ENCODE results near the gene CALHM2.

Gene CALHM2, protein sequence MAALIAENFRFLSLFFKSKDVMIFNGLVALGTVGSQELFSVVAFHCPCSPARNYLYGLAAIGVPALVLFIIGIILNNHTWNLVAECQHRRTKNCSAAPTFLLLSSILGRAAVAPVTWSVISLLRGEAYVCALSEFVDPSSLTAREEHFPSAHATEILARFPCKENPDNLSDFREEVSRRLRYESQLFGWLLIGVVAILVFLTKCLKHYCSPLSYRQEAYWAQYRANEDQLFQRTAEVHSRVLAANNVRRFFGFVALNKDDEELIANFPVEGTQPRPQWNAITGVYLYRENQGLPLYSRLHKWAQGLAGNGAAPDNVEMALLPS

DNA sequence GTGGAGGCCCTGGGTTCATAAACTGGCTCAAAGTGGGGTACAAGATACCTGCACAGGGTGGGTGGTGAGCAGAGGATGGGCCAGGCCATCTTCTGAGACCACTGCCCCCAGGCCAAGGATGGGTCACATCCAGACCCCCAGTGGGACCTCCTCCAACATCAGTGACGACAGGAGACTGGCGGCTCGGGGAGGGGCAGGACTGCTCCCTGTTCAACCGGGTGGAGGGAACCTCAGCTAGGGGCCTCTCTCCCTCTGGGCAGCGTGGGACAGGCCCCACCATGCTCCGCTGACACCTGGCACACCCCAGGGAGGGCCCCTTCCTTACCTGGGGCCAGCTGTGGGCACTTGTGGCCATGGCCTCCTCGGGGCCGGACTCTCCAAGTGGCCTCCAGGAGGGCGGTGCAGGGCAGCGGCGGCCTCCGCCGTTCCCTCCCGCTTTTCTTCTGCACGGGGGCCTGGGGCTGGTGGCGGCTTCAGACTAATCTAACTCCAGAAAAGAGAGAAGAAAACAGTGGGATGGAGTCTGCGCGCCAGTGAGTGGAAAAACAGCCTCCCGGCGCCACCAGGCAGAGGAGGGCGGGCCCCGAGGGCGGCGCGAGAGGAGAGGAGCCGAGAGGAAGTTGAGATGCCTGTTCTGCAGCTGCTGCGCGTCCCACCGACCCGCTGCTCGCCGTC is at the start of gene CALHM2:
Gene CALHM2, minus strand, starts transcription at position 540 of the 675 bp plus-strand sequence. CDS start 2,429 bp downstream, outside the sequence.
- H3K9ac ChIP-seq (ENCODE audit: low read depth, low read length) = peak within 1 kb of the TSS; percentile 47
- peak within 1 kb of the TSS; percentile 39 for H3K4me3 ChIP-seq (ENCODE audit: low read depth, low read length)
- no peaks in the 10 kb centered on the region for H3K9me3 ChIP-seq (ENCODE audit: control insufficient read depth, insufficient read depth, low read length)
- peaks cover 8% of the 10 kb centered on the region for H3K4me1 ChIP-seq (ENCODE audit: control insufficient read depth, insufficient read depth, low read length)
- H3K36me3 ChIP-seq (ENCODE audit: control insufficient read depth, insufficient read depth, low read length) = no peaks in the 10 kb centered on the region
- no peaks in the 10 kb centered on the region for H3K27me3 ChIP-seq (ENCODE audit: control insufficient read depth, insufficient read depth, low read length)

DNA sequence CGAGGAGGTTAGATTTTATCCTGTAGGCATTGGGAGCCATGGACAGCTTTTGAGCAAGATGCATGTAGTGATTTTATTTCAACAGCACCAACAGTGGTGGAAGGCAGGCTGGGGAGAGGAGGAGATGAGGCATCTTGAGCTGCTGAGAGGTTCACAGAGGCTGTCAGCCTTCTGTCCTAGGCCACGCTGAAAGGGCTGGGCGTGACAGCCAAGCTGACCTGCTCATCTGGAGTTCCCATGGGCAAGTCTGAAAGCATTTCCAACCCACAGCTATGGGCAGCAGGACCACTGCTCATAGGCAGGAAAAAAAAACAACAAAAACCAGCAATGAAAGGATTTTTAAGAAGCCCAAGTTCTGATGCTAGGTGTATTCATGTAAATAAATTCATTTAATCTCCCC is 49.0 kb upstream of the CALHM2 start:
- Histone ChIP-seq H3K36me3 (ENCODE audit: control insufficient read depth, insufficient read depth, low read length) (no peaks in the 10 kb centered on the region), H3K4me3 (ENCODE audit: low read depth, low read length) (no peak overlapping the region), H3K27me3 (ENCODE audit: control insufficient read depth, insufficient read depth, low read length) (peaks cover 7% of the 10 kb centered on the region), H3K9ac (ENCODE audit: low read depth, low read length) (no peak overlapping the region), H3K9me3 (ENCODE audit: control insufficient read depth, insufficient read depth, low read length) (no peaks in the 10 kb centered on the region), H3K4me1 (ENCODE audit: control insufficient read depth, insufficient read depth, low read length) (no peaks in the 10 kb centered on the region)

DNA sequence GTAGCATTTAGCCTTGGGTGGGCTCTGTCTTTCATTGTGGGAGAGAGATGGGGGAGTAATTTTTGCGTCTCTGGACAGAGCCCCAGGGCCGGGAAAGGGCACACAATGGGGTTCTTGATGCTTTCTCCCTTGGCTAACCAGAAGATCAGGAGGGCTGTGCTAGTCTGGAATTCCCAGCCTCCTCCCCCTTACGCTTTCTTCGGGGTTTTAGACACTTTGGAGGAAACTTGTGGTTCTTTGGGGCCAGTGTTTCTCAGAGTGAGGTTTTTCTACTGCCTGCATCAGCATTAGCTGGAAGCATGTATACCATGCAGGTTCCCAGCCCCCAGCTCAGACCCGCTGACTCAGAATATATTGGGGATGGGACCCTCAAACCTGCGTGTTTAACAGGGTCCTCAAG is 48.3 kb upstream of the CALHM2 start:
- no peaks in the 10 kb centered on the region for H3K9me3 ChIP-seq (ENCODE audit: control insufficient read depth, insufficient read depth, low read length)
- H3K9ac ChIP-seq (ENCODE audit: low read depth, low read length) = no peak overlapping the region
- no peak overlapping the region for H3K4me3 ChIP-seq (ENCODE audit: low read depth, low read length)
- no peaks in the 10 kb centered on the region for H3K4me1 ChIP-seq (ENCODE audit: control insufficient read depth, insufficient read depth, low read length)
- H3K36me3 ChIP-seq (ENCODE audit: control insufficient read depth, insufficient read depth, low read length) = no peaks in the 10 kb centered on the region
- peaks cover 14% of the 10 kb centered on the region for H3K27me3 ChIP-seq (ENCODE audit: control insufficient read depth, insufficient read depth, low read length)

DNA sequence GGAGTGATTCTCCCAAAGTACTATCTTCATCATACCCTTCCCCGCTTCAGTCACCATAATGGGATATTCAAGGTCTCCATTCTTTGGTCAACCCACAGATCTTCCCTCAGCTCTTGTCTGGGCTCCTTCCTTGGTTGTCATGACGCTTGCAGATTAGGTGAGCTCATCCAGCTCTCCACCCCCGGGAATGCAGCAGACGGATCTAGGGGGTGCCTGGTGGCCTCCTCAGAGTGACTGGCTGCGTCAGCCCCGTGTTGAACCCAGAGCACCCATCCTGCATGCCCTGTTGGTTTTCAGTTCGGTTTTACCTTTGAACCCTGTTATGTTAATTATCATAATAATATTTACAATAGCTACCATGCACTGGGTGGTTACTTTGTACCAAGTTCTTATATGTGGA is 47.7 kb upstream of the CALHM2 start:
- Histone ChIP-seq H3K4me3 (ENCODE audit: low read depth, low read length) (no peak overlapping the region), H3K36me3 (ENCODE audit: control insufficient read depth, insufficient read depth, low read length) (no peaks in the 10 kb centered on the region), H3K9ac (ENCODE audit: low read depth, low read length) (no peak overlapping the region), H3K27me3 (ENCODE audit: control insufficient read depth, insufficient read depth, low read length) (peaks cover 20% of the 10 kb centered on the region), H3K9me3 (ENCODE audit: control insufficient read depth, insufficient read depth, low read length) (no peaks in the 10 kb centered on the region), H3K4me1 (ENCODE audit: control insufficient read depth, insufficient read depth, low read length) (no peaks in the 10 kb centered on the region)

DNA sequence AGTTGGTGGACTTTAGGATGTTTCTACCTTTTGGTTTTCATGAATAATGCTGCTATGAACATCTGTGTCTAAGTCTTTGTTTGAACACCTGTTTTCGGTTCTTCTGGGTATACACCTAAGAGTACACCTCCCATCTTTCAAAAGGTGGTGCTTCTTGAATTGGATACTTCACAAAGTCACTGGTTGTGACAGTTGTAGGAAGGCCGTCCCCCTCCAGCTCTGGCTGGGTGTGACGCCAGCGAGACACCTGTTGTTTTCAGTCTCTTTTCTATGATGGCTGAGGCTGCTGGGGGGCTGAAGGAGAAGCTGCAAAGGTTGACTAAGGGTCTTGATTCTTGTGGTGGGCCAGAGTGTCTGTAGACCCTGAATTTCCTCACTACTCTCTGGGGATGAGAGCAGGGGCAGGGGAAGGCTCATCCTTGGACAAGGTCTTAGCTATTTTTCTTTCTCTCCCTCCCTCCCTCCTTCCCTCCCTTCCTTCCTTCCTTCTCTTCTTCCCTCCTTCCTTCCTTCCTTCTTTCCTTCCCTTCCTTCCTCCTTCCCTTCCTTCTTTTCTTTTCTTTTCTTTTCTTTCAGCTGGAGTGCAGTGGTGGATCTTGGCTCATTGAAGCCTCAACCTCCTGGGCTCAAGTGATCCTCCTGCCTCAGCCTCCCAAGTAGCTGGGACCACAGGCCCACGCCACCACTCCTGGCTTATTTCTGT is 46.9 kb upstream of the CALHM2 start:
- peaks cover 25% of the 10 kb centered on the region for H3K27me3 ChIP-seq (ENCODE audit: control insufficient read depth, insufficient read depth, low read length)
- H3K9me3 ChIP-seq (ENCODE audit: control insufficient read depth, insufficient read depth, low read length) = no peaks in the 10 kb centered on the region
- no peak overlapping the region for H3K9ac ChIP-seq (ENCODE audit: low read depth, low read length)
- H3K36me3 ChIP-seq (ENCODE audit: control insufficient read depth, insufficient read depth, low read length) = no peaks in the 10 kb centered on the region
- no peak overlapping the region for H3K4me3 ChIP-seq (ENCODE audit: low read depth, low read length)
- no peaks in the 10 kb centered on the region for H3K4me1 ChIP-seq (ENCODE audit: control insufficient read depth, insufficient read depth, low read length)

DNA sequence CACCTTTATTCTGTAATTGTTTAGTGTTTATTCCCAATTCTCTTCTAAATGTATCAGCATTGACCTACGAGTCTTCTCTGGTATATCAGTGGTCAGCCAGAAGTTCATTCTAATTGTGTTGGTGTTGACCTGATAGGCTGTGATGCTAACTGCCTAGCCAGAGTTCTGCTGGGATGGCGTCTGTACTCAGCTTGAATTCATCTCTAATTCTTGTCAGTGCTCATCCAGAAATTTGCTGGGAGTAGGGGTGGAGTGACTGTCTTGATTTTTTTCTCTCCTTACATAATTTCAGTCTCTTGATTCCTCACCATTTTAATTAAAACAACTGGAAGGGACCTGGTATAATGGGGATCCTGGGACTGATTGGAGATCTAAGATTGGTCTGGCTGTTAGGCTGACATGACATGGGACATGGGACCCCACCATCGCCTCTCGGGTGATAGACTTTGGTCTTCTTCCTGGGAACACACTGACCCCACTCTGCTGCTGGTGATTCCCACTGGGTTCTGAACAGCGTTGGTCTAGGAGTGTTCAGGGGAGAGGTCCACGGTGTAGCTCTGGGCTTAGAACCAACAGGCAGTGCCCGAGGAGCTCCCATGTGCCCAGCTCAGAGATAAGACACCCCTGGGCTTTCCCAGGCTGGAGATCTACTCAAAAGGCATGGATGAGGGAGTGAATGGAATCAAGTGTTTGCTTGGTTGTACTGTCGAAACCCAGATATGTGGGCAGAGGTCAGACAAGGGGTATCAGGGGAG is 45.2 kb upstream of the CALHM2 start:
- Histone ChIP-seq H3K9me3 (ENCODE audit: control insufficient read depth, insufficient read depth, low read length) (no peaks in the 10 kb centered on the region), H3K27me3 (ENCODE audit: control insufficient read depth, insufficient read depth, low read length) (peaks cover 36% of the 10 kb centered on the region), H3K4me1 (ENCODE audit: control insufficient read depth, insufficient read depth, low read length) (peaks cover 2% of the 10 kb centered on the region), H3K36me3 (ENCODE audit: control insufficient read depth, insufficient read depth, low read length) (no peaks in the 10 kb centered on the region), H3K4me3 (ENCODE audit: low read depth, low read length) (no peak overlapping the region), H3K9ac (ENCODE audit: low read depth, low read length) (no peak overlapping the region)

DNA sequence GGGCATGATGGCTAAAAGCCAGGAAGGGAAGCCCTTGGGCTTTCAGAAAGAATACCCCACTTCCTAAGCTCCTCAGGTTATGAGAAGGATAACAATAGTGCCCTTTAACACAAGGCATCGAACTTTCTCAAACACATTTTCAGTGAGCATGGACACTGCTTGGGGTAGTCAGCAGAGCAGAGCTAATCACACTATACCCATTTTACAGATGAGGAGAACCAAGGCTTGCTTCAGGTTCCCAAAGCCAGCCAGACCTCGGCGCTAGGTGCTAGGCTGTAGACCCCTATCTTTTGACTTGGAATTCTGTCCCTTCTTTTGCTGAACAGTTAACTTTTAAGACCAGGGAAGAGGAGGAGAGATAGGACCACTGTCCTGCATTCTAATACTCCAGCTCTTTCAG is 43.2 kb upstream of the CALHM2 start:
- peaks cover 2% of the 10 kb centered on the region for H3K4me1 ChIP-seq (ENCODE audit: control insufficient read depth, insufficient read depth, low read length)
- no peaks in the 10 kb centered on the region for H3K36me3 ChIP-seq (ENCODE audit: control insufficient read depth, insufficient read depth, low read length)
- no peak overlapping the region for H3K4me3 ChIP-seq (ENCODE audit: low read depth, low read length)
- peaks cover 46% of the 10 kb centered on the region for H3K27me3 ChIP-seq (ENCODE audit: control insufficient read depth, insufficient read depth, low read length)
- no peaks in the 10 kb centered on the region for H3K9me3 ChIP-seq (ENCODE audit: control insufficient read depth, insufficient read depth, low read length)
- no peak overlapping the region for H3K9ac ChIP-seq (ENCODE audit: low read depth, low read length)

DNA sequence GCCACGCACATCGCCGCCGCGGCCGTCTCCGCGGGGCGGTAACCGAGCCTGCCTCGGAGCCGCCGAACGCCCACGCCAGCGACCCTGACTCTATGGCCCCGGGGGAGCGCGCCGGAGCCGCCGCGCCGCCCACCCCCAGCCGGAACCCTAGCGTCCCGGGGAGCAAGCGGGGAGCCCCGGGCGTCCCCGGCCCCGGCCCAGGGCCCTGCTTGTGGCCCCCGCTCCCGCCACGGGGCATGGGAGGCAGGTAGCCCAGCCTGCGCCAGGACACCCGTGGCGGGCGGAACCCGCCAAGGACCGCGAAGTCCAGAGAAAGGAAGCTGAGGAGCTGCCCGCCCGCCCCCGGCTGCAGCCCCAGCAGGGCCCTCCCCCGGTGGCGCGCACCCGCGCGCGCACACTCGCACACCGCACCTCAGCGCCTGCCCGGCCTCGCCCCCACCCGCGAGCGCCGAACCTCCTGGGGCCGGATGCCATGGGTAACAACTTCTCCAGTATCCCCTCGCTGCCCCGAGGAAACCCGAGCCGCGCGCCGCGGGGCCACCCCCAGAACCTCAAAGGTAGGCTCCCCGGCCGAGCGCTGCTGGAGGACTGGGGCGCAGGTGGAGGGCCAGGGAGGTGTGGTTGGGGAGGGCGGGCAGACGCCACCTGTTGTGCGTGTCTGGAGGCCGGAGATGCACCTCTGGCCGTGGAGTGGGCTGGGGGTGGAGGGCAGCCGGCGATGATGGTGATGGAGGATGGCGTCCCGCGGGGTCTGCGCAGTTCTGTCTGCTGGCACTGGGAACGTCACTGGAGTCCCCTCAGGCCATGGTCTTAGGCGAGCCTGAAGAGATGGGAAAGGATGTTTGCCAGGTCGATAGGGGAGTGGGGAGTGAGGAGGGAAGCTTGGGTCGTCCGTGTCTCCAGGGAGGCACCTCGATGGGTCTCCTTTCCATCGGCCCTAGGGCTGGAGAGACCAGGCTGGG is 42.0 kb upstream of the CALHM2 start:
- peaks cover 2% of the 10 kb centered on the region for H3K4me1 ChIP-seq (ENCODE audit: control insufficient read depth, insufficient read depth, low read length)
- peak overlapping the region; percentile 72 for H3K4me3 ChIP-seq (ENCODE audit: low read depth, low read length)
- no peaks in the 10 kb centered on the region for H3K9me3 ChIP-seq (ENCODE audit: control insufficient read depth, insufficient read depth, low read length)
- H3K27me3 ChIP-seq (ENCODE audit: control insufficient read depth, insufficient read depth, low read length) = peaks cover 46% of the 10 kb centered on the region
- no peaks in the 10 kb centered on the region for H3K36me3 ChIP-seq (ENCODE audit: control insufficient read depth, insufficient read depth, low read length)
- no peak overlapping the region for H3K9ac ChIP-seq (ENCODE audit: low read depth, low read length)

DNA sequence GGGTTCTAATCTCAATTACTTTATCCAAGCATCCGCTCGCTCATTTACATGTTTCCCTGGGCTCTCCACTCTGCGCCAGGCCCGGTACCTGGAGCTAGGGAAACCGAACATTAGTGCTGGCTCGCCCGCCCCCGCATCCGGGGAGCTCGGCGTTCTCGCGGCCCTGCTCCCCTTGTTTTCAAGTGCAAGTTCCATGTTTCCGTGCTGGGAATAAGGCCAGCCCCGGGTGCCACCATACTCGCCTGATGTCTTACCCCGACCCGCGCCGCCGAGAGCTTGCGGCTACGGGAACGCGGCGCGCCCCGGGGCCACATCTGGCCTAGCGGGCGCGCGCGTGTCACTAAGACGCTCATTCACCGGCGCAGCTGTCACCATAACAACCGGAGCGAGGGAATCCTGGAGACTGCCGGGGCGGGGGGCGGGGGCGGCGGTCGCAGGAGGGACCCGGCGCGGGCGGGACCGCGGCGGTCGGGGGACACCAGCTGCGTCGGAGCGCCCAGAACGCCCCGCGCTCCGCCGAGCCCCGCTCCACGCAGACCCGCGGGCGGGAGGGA is 41.3 kb upstream of the CALHM2 start, which contains the start of gene NEURL1:
Gene NEURL1, plus strand, starts transcription at position 344 of the 554 bp plus-strand sequence. CDS start 683 bp downstream, outside the sequence.
- H3K4me1 ChIP-seq (ENCODE audit: control insufficient read depth, insufficient read depth, low read length) = peaks cover 2% of the 10 kb centered on the region
- H3K27me3 ChIP-seq (ENCODE audit: control insufficient read depth, insufficient read depth, low read length) = peaks cover 46% of the 10 kb centered on the region
- no peaks in the 10 kb centered on the region for H3K9me3 ChIP-seq (ENCODE audit: control insufficient read depth, insufficient read depth, low read length)
- no peak within 1 kb of the TSS for H3K9ac ChIP-seq (ENCODE audit: low read depth, low read length)
- peak within 1 kb of the TSS; percentile 72 for H3K4me3 ChIP-seq (ENCODE audit: low read depth, low read length)
- no peaks in the 10 kb centered on the region for H3K36me3 ChIP-seq (ENCODE audit: control insufficient read depth, insufficient read depth, low read length)

DNA sequence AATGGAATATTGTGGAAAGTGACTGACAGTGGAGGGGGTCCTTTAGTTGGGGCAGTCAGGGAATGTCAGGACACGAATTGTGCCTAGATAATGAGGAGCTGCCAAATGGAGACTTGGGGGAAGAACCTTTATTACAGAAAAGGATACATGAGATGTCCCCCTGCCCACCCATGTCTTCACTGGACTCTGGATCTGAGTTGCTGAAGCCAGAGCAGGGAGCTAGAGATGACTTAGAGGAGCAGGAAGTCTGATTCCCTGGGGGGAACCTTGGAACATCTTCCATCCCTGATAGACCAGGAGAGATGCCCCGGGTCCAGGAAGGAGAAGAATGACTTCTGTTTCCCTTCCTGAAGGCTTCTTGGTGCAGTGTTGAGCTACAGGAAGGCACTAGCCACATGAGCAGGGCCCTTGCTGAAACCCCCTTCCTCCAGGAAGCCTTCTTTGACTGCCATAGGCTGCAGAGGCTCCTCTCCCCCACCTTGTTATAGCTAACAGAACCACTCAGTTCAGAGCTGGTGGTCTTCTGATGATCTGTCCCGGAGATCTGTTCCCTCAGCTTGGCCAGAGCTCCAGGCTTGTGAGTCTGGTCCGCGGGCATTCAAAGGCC is 40.6 kb upstream of the CALHM2 start:
- Histone ChIP-seq H3K27me3 (ENCODE audit: control insufficient read depth, insufficient read depth, low read length) (peaks cover 46% of the 10 kb centered on the region), H3K4me3 (ENCODE audit: low read depth, low read length) (peak overlapping the region; percentile 46), H3K4me1 (ENCODE audit: control insufficient read depth, insufficient read depth, low read length) (peaks cover 2% of the 10 kb centered on the region), H3K9ac (ENCODE audit: low read depth, low read length) (no peak overlapping the region), H3K36me3 (ENCODE audit: control insufficient read depth, insufficient read depth, low read length) (no peaks in the 10 kb centered on the region), H3K9me3 (ENCODE audit: control insufficient read depth, insufficient read depth, low read length) (no peaks in the 10 kb centered on the region)
